ACHN (cell line): Measurements from ENCODE around the gene KRTAP10-9.
"Not testable (repeated sequence)": the region's sequence is repeated elsewhere in the genome, so short reads cannot be mapped to it uniquely, and the experiment has no call there.

Experiments
- DNase-seq: peaks from one replicate; pipeline ENCODE4 v3.0.0-alpha.2; 2015
- in situ Hi-C: cut with HindIII; loops from 2 replicates; pipeline ENCODE4 v1.10.0; 2017; ENCODE audit warnings: low sequenced_read_pairs, low pct_ligation_motif_present, low pct_unique_long_range_greater_than_20kb

KRTAP10-9 gene, protein sequence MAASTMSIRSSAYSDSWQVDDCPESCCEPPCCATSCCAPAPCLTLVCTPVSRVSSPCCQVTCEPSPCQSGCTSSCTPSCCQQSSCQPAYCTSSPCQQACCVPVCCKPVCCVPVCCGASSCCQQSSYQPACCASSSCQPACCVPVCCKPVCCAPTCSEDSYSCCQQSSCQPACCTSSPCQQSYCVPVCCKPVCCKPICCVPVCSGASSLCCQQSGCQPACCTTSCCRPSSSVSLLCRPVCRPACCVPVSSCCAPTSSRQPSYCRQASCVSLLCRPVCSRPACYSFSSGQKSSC

DNA sequence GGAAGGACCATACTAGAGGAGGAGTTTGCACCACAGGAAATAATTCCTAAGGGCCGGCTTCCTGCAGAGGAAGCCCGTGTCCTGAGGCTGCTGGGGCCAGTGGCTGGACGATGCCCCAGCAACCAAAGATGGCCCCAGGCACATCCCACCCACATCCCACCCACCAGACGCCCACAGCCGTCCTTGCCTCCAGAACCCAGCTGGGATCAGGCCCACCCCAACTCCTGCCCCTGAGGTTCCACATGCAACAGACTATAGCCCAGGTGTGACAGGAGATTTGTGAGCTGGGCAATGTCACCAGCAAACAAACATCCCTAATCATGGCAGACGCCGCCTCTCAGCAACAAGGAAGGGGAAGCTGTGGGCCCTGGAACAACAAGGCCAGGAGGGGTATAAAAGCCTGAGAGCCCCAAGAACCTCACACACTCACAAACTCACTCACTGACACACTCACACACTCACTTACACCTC is at the start of gene KRTAP10-9:
TSS of gene KRTAP10-9 (plus strand) at position 421 of the 471 bp plus-strand sequence. CDS start 79 bp downstream, outside the sequence.
- in situ Hi-C loops: no loop called here
- DNase-seq: no peak

DNA sequence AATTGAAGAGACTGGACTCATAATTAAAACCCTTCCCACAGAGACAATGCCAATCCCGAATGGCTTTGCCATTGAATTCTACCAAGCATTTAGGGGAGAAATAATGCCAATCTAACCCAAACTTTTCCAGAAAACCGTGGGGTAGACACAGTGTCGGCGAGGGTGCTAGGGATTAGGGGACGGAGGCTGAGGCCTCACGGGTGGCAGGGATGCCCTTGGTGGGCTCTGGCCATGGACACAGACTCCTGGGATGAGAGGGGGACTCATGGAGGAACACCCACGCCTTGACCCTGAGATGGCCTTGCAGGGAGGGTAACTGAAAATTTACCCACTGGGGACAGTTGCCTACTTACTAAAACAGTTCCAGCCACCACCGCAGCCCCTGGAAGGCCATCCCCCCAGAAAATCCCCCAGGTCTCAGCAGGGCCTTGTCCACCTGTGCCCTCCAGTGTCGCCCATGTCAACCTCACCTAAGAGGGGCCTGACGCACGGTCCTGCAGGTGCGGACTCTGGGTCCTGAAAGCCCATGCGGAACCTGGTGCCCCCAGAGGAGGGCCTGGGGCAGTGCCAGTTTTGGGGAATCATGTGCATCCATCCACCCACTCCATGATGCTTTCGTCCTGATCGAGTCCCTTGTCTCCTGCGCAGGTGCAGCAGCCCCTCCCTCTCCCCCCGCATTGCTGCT is 48.4 kb upstream of the KRTAP10-9 start:
- in situ Hi-C loops: no loop called here
- DNase-seq: no peak

DNA sequence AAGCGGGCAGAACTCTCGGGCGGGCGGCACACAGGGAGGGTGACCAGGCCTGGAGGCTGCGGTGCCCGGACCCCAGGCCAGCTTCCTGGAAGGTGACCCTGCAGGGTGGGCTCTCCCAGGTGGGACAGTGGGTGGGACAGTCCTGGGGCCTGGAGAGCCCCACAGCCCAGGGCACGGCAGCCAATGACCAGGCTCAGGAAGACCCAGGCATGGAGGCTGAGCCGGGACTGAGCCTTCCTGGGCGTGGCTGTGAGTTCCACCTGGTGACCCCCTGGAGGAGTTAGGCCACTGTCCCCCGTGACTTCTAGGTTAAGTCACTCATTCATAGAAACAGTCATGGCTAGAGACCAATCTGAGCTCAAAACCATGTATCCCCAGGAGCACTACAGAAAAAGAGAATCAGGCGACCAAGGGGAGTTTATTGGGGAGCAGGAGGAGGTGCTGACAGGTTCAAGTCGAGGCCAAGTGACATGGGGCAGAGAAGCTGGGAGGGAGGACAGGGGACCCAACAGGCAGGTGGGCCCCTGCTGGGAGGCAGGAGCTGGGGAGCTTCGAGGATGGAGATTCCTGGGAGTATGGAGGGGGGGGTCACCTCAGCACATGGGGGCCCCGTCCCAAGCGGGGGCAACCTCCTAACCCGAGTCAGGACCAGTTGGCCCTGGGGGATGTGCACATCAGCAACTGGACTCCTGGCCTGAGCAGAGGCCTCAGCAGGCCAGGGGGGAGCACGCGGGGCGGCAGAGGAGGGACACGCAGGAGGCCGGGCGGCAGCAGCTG is 47.6 kb upstream of the KRTAP10-9 start:
- no peak for DNase-seq
- in situ Hi-C loops: no loop called here

DNA sequence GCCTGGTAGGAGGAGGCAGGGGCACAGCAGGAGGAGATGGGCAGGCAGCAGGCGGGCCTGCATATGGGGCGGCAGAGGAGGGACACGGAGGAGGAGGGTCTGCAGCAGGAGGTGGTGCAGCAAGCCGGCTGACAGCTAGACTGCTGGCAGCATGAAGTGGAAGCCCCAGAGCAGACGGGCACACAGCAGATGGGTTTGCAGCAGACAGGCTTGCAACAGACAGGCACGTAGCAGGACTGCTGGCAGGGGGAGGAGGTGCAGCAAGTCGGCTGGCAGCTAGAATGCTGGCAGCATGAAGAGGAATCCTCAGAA is 47.1 kb upstream of the KRTAP10-9 start:
- in situ Hi-C loops: no loop called here
- DNase-seq: no peak

DNA sequence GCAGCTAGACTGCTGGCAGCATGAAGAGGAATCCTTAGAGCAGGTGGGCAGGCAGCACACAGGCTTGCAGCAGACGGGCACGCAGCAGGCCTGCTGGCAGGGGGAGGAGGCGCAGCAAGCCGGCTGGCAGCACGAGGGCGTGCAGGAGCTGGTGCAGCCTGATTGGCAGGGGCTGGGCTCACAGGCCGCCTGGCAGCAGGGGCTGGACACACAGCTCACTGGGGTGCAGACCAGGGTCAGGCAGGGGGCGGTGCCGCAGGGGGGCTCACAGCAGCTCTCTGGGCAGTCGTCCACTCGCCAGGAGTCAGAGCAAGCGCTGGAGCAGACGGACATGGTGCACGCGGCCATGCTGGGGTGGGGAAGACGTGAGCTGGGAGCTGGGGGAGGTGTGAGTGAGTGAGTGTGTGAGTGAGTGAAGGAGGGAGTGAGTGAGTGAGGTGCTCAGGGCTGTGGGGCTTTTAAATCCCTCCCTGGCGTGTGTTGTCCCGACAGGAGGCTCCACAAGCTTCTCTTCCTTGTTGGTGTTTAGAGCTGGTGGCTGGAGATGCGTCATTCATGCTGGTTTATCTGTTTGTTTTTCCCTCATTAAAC is 46.6 kb upstream of the KRTAP10-9 start, which contains the start of gene KRTAP10-5:
TSS of gene KRTAP10-5 (minus strand) at position 374 of the 591 bp plus-strand sequence. CDS start at position 348, 26 bp downstream.
- DNase-seq, in situ Hi-C loops: not testable (repeated sequence)

DNA sequence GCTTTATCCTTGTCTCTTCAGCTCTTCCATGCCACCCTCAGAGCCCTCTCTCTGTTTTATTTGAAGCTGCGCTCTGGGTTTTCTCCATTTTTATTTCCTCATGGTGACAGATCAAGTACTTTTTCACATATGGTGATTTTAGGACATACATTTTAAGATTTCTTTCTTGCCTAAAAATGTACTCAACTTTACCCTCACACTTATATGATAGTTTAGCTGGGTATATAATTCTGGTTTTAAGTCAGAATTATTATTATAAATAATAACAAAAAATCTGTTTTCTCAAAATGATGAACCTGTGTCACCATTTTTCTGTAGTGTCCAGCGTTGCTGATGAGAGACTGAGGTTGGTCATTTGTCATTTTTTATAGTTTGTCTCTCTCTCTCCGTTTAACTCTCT is 45.7 kb upstream of the KRTAP10-9 start:
- DNase-seq: no peak
- in situ Hi-C loops: no loop called here

DNA sequence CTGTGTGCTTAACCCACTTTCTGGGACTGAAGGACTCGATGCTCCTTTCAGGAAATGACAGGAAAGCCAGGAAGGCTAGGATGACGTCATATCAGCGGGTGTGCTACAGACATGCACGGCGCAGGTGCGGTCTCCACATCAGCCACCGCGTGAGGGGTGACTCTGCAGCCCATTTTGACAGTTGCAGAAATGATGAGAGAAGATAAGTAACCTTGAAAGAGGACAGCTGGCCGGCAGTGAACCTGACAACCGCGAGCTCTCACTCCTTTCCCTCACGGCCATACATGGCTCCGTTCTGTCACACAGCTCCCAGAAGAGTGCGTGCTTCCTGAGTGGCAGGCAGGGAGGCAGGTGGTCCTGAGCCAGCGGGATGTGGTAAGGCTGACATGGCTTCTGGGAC is 44.8 kb upstream of the KRTAP10-9 start:
- in situ Hi-C loops: no loop called here
- no peak for DNase-seq

DNA sequence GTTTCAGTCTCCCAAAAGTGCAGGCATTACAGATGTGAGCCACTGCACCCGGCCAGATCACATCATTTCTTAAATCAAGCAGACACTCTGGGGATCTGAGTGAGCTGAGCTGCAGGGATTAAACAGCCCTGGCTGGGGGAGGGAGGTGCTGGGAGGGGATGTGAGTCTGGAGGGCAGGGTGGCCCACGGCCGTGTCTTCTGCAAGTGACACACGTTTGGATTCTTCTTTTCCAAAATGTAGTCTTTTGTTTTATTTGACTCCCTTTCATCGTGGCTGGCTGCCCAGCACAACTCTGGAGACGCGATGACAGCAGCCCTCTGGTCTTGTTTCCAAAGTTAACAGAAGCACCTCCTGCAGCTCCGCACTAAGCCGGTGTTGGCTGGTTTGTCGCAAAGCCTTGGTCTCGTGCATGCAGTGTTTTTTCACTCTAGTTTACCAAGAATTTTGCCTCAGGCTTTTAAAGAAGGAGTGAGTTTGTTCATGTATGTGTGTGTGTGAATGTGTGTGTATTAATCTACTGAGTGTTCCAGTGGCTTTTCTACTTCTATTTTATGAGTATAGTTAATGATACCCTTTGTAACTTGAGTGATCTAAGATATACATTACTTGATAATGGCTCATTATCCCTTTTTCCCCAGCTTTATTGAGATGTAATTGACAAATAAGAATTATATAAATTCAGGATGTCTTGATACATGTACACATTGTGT is 43.6 kb upstream of the KRTAP10-9 start:
- no peak for DNase-seq
- in situ Hi-C loops: no loop called here

DNA sequence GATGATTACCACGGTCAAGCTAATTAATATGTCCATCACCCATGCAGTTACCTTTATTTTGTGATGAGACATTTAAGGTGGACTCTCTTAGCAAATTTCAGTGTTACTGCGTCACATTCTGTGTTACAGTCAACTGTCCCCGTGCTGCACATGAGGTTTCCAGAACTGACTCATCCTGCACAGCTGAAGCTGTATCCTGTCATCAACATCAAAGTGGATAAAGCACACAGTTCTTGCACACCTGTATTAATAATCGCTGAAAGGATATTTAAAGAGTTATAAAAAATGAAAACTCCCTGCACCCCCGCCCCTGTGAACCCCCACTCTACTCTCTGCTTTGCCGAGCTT is 43.1 kb upstream of the KRTAP10-9 start:
- DNase-seq: no peak
- in situ Hi-C loops: no loop called here

DNA sequence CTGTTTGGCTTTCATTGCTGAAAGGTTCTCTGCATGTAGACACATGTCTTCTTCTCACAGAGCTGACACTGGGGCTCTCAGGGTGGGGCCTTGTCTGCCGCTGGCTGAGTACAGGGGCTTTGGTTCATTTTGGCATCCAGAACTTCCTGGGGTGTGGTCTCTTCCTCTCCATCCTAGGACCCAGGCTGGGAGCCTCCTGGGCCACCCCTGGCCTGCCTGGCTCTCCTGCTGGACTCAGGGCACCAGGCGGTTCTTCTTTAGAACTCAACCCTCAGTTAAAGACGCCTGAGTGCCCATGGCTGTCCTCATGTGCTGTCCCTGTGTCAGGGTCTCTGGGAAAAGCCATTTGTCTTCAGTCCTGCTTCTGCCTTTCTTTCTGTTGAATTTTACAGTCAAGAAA is 41.0 kb upstream of the KRTAP10-9 start:
- in situ Hi-C loops: no loop called here
- no peak for DNase-seq

DNA sequence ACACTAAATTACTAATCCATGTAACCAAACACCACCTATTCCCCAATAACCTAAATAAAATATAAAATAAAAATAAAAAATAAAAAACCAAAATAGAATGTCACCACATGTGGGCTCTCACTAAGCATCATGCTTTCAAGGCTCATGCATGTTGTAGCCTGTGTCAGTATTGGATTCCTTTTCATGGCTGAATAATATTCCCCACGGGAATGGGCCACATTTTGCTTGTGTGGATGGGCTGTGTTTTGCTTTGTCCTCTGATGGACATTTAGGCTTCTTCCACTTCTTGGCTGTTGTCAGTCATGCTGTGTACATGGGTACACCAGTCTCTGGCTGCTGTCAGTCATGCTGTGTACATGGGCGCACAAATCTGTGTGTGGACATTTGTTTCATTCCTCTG is 37.8 kb upstream of the KRTAP10-9 start:
- DNase-seq: no peak
- in situ Hi-C loops: no loop called here

DNA sequence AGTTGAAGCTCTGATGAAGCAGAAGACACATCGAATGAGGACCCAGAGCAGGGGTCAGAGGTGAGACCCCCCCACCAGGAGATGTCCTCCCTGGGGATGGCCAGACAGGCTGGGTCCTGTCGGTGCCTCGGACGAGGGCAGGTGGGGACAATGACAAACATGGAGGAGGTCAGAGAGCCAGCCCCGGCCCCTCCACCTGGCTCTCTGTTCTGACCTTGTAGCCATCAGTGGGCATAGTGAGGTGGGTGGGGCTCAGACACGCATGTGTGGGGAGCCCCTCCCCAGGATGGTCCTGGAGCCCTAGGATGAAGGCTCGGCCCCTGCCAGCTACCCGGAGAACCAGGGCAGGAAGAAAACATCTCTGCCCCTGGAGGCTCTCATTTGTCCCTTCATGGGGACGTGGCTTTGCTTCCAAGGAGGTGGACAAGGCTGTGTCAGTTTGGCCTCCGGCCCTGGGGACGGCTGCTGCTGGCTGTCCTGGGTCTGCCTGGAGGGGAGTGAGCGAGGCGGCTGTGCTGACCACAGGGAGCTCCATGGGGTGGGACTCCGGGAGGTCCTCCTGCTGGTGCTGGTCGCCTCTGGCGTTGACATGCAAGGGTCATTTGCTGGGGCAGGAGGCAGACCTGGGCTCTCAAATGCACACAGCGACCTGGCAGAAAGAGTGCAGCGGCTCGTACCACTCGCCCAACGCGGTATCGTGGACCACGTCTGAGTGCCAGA is 37.1 kb upstream of the KRTAP10-9 start:
- in situ Hi-C loops: no loop called here
- DNase-seq: no peak

DNA sequence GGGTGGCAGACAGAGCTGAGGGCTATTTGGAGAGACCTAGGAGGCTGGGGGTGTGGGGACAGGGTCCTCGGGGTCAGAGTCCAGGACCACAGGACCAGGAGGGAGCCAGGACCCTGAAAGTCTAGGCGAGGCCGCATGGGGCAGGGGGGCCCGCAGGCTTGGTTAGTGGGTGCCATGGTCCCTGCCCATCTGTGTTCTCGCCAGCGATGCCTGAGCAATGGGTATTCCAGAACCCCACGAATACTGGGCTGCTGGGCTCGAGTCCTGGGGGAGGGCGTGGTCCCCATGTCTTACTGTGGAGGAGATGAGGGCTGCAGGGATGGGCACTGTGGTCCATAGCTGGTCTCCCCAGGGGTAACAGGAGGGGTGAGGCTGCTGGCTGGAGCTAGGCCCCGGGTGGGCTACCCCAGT is 36.6 kb upstream of the KRTAP10-9 start:
- DNase-seq: no peak
- in situ Hi-C loops: no loop called here

DNA sequence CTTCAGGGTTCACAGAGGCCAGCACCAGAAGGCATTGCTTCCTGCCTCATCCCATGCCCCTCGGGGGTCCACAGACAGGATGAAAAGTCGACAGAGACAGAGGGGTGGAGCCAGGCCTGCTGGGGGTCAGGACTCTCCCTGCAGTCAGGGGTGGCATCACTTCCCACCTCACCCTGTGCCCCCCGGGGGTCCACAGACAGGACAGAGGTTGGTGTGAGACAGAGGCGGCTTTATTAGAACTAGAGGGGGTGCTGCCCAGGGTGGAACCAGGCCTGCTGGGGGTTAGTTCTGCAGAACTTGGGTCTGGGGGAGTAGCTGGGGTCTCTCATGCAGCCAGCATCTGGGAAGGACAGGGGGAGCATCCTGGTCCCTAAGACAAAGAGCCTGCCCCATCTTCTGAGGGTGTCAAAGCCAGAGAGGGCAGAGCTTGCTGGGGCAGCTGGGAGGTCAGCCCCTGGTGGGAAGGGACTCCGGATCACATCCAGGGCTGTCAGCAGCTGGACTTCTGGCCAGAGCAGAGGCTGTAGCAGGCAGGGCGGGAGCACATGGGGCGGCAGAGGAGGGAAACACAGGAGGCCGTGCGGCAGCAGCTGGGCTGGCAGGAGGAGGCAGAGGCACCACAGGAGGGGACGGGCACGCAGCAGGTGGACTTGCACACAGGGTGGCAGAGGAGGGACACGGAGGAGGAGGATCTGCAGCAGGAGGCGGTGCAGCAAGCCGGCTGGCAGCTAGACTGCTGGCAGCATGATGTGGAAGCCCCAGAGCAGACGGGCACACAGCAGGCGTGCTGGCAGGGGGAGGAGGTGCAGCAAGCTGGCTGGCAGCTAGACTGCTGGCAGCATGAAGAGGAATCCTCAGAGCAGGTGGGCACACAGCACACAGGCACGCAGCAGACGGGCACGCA is 35.7 kb upstream of the KRTAP10-9 start:
- in situ Hi-C loops, DNase-seq: not testable (repeated sequence)

DNA sequence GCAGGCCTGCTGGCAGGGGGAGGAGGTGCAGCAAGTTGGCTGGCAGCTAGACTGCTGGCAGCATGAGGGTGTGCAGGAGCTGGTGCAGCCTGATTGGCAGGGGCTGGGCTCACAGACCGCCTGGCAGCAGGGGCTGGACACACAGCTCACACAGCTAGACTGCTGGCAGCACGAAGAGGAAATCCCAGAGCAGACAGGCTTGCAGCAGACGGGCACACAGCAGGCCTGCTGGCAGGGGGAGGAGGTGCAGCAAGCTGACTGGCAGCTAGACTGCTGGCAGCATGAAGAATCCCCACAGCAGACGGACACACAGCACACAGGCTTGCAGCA is 35.1 kb upstream of the KRTAP10-9 start:
- in situ Hi-C loops, DNase-seq: not testable (repeated sequence)

DNA sequence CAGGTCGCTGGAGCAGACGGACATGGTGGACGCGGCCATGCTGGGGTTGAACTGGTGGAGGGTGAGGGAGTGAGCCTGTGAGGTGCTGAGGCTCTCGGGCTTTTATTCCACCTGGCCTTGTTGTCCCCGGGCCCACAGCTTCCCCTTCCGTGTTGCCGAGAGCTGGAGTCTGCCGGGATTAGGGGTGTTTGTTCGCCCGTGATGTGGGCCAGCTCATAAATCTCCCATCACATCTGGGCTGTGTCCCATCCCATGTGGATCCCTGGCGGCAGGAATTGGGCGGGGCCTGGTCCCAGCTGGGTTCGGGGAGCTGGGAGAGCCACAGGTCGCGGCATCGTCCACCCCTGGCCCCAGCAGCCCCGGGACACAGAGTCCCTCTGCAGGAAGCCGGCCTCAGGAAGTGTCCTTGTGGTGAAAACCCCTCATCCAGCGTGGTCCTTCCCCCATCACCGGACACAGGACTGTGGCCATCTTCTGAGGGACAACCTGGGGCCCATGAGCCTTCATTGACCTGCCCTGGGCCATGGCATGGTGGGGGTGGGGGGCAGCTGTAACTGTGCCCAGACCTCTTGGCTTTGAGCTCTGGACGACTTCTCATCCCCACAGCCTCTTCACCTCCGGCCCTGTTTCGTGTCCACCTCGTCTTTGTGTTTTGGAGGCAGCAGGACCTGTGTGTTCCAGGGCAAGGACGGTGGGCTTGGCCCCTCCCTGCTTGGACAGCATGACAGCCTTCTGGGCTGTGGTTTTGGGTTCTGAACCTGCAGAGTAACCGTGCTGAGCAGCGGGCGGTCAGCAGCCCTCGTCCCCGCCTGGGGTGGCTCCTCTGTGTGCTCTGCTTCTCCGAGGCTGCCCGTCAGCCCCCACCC is 34.2 kb upstream of the KRTAP10-9 start, which contains the start of gene KRTAP10-6:
TSS of gene KRTAP10-6 (minus strand) at position 60 of the 866 bp plus-strand sequence. CDS start at position 39, 21 bp downstream.
- no peak for DNase-seq
- in situ Hi-C loops: no loop called here
